Kidney (tissue), 14 donors: ENCODE results near the gene ATP13A3. TPM values are rescaled to one million over a fixed set of nuclear protein-coding genes. Genes with fewer than 3 reads are reported as not detected.
A peak's percentile ranks its signal among the peaks of the same experiment; 100 is the strongest.

Source experiments
- DNase-seq, 5 donors: peaks; one replicate each; pipeline ENCODE4 v3.0.0-alpha.2; 2013 to 2020
- FAIRE-seq: peaks from 2 replicates; lab custom pipeline; 2012; peaks lifted over from hg19 to GRCh38; lab: Jason Lieb, UNC
- H3K27ac ChIP-seq, 2 donors: one replicate each; pipeline ENCODE4 v1.7.0; 2013; ENCODE audit warnings: low read depth in 2 of 2, low read length in 2 of 2, inconsistent platforms in 1 of 2
- H3K27me3 ChIP-seq: one replicate; pipeline ENCODE4 v1.7.1; 2013; ENCODE audit warnings: low read length, inconsistent platforms; ENCODE audit not compliant: control insufficient read depth, insufficient read depth
- H3K36me3 ChIP-seq, 3 donors: one replicate each; pipeline versions ENCODE4 v1.7.0 to v1.7.1; 2013; ENCODE audit warnings: low read length in 3 of 3, control low read depth in 1 of 3, inconsistent platforms in 1 of 3; ENCODE audit not compliant: insufficient read depth in 3 of 3, control insufficient read depth in 2 of 3
- H3K4me1 ChIP-seq, 3 donors: one replicate each; pipeline versions ENCODE4 v1.7.0 to v1.7.1; 2013; ENCODE audit warnings: low read length in 3 of 3, inconsistent platforms in 1 of 3, low read depth in 1 of 3; ENCODE audit not compliant: control insufficient read depth in 2 of 3, insufficient read depth in 2 of 3
- H3K4me3 ChIP-seq, 3 donors: one replicate each; pipeline versions ENCODE4 v1.7.0 to v1.8.1; 2013; ENCODE audit warnings: low read length in 3 of 3, control low read depth in 1 of 3, inconsistent platforms in 1 of 3
- H3K9ac ChIP-seq, 3 donors: one replicate each; pipeline versions ENCODE4 v1.7.0 to v1.7.1; 2013; ENCODE audit warnings: low read length in 3 of 3, control low read depth in 1 of 3, inconsistent platforms in 1 of 3
- H3K9me3 ChIP-seq, 3 donors: one replicate each; pipeline versions ENCODE4 v1.7.0 to v1.7.1; 2013; ENCODE audit warnings: low read length in 3 of 3, control low read depth in 1 of 3, inconsistent platforms in 1 of 3; ENCODE audit not compliant: control insufficient read depth in 2 of 3, insufficient read depth in 1 of 3
- intact Hi-C: fragments of 100-400 bp; cut with DNase I; formaldehyde crosslinking; loops from one replicate; pipeline ENCODE4 v1.11.1; 2022
- polyA plus RNA-seq: library from polyadenylated mRNA; stranded (reverse); fragments of 350-450 nt; fragmentation: Illumina TruSeq; extraction: RNeasy Lipid Tissue Mini Kit (QIAGEN cat#74804); gene quantifications from one replicate; pipeline ENCODE4 v1.2.3, GENCODE V29; 2014; ENCODE audit warnings: low read depth, low replicate concordance; ENCODE audit not compliant: insufficient read depth
- total RNA-seq: library from RNA; stranded (reverse); fragmentation: NEBNext Ultra II Directional; extraction: Animal tissue kit (Norgen Biotek cat#: 25700); gene quantifications from one replicate; pipeline ENCODE4 v1.2.1, GENCODE V29; 2021
- TF ChIP-seq, protein P1 (sequence below): IDR thresholded peaks from 3 replicates; pipeline ENCODE4 v1.5.1; 2012; ENCODE audit warnings: mild to moderate bottlenecking, moderate library complexity, borderline replicate concordance; ENCODE audit not compliant: insufficient read depth; ENCODE audit errors: extremely low read depth
- donor health status: control.
- donor health status: control.
- donor health status: control.
- donor health status: control.
- donor health status: control.
- donor health status: DM: yes; HTN: yes; CAD: no.
- donor health status: Normal renal cell carcinoma (clear cell type).

ATP13A3 gene
- total and polyA plus RNA-seq, 2 donors from 2014 or later: 15.3 to 103 TPM

- H3K9ac ChIP-seq: no peak overlapping the region
- H3K4me3 ChIP-seq: no peak overlapping the region
- intact Hi-C loops: no loop called here
- DNase-seq (no peak), FAIRE-seq (no peak)
- TF ChIP-seq, protein P1, sequence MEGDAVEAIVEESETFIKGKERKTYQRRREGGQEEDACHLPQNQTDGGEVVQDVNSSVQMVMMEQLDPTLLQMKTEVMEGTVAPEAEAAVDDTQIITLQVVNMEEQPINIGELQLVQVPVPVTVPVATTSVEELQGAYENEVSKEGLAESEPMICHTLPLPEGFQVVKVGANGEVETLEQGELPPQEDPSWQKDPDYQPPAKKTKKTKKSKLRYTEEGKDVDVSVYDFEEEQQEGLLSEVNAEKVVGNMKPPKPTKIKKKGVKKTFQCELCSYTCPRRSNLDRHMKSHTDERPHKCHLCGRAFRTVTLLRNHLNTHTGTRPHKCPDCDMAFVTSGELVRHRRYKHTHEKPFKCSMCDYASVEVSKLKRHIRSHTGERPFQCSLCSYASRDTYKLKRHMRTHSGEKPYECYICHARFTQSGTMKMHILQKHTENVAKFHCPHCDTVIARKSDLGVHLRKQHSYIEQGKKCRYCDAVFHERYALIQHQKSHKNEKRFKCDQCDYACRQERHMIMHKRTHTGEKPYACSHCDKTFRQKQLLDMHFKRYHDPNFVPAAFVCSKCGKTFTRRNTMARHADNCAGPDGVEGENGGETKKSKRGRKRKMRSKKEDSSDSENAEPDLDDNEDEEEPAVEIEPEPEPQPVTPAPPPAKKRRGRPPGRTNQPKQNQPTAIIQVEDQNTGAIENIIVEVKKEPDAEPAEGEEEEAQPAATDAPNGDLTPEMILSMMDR: no peak
- H3K27me3 ChIP-seq: no peaks in the 10 kb centered on the region
- no peaks in the 10 kb centered on the region for H3K9me3 ChIP-seq
- H3K4me1 ChIP-seq: no peaks in the 10 kb centered on the region
- no peak overlapping the region for H3K27ac ChIP-seq
- no peaks in the 10 kb centered on the region for H3K36me3 ChIP-seq
Measured at GRCh38 chr3:194387926-194388418, 98.8 kb downstream of the ATP13A3 start.

DNA sequence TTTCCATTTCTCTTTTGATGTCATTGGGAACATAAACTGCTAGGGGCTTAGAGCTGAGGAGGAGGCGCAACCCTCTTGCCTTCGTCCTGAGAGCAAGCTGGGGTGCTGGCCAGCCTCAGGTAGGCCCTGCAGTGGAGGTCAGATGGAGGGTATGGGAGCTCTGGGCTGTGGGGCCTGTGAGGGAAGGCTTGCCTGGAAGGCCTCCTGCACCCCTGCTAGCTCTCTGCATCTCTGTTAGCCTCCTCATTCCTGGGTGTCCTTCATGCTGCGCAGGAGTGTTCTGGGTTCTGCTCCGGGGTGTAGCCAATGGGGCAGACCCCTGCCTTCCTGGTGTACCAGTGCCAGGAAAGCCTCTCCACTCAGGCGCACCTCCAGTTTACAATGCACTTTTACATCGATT lies 99.5 kb downstream of the ATP13A3 start:
- Histone ChIP-seq H3K9ac (no peak overlapping the region), H3K4me3 (no peak overlapping the region), H3K36me3 (no peaks in the 10 kb centered on the region), H3K27ac (no peak overlapping the region), H3K4me1 (no peaks in the 10 kb centered on the region), H3K27me3 (no peaks in the 10 kb centered on the region), H3K9me3 (no peaks in the 10 kb centered on the region)
- TF ChIP-seq, protein P1: no peak
- FAIRE-seq (no peak), DNase-seq (no peak)
- intact Hi-C loops: no loop called here

GRCh38 chr3:194386648-194387047 lies 100.2 kb downstream of the ATP13A3 start:
- TF ChIP-seq, protein P1: no peak
- no peak overlapping the region for H3K4me3 ChIP-seq
- no peak overlapping the region for H3K9ac ChIP-seq
- no peak for FAIRE-seq
- no peaks in the 10 kb centered on the region for H3K4me1 ChIP-seq
- no peaks in the 10 kb centered on the region for H3K9me3 ChIP-seq
- intact Hi-C loops: no loop called here
- no peaks in the 10 kb centered on the region for H3K36me3 ChIP-seq
- H3K27ac ChIP-seq: no peak overlapping the region
- H3K27me3 ChIP-seq: no peaks in the 10 kb centered on the region
- DNase-seq: no peak

DNA sequence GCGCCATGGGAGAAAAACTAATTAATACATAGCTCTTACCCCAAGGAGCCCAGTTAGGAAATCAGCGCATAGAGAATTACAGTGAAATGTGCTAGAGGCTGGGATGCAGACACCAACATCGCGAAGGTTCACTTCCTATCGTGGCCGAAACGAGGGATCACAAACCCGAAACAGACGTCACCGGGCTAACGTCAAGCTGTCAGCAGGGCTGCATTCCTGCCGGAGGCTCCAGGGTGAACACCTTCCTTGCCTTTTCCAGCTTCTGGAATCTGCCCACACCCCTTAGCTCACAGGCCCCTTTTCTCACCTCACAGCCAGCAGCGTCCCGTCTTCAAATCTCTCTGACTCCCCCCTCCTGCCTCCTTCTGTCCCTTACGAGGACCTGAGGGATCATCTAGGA lies 100.7 kb downstream of the ATP13A3 start:
- DNase-seq (peak in 1 of 5 donors; percentile 25), FAIRE-seq (no peak)
- H3K4me3 ChIP-seq: no peak overlapping the region
- H3K27me3 ChIP-seq: no peaks in the 10 kb centered on the region
- H3K36me3 ChIP-seq: no peaks in the 10 kb centered on the region
- no peak overlapping the region for H3K27ac ChIP-seq
- TF ChIP-seq, protein P1: no peak
- no peak overlapping the region for H3K9ac ChIP-seq
- no peaks in the 10 kb centered on the region for H3K4me1 ChIP-seq
- intact Hi-C loops: no loop called here
- H3K9me3 ChIP-seq: no peaks in the 10 kb centered on the region
